ENCODE results near the gene EYS.

EYS gene

DNA sequence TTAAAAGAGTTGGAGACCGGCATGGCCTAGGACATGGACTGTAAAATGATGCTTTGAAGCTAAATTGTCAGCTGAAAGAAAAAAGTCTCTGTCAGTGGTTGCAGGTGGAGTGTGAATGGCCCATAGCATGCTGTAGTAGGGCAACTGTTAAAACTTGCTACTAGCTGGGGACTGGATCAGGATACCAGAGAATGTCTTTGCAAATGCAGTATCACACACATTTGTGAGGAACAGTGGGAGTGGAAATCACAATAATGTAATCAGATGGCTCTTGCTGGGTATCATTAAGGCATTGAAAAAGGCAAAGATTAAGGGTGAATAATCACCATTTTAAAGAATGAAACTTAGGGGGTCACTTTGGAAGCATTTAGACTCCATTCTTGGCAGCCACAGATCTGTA, 737.9 kb downstream of the EYS start:
- no peak for DNase-seq (ENCODE audit: low read depth)
- Histone ChIP-seq H3K4me1 (ENCODE audit: control insufficient read depth, insufficient read depth, low read length) (no peaks in the 10 kb centered on the region), H3K36me3 (ENCODE audit: control insufficient read depth, insufficient read depth, low read length, severe bottlenecking) (no peaks in the 10 kb centered on the region), H3K27me3 (replicated peaks; ENCODE audit: control insufficient read depth, insufficient read depth, low read length) (no peaks in the 10 kb centered on the region), H3K9me3 (ENCODE audit: control insufficient read depth, low read length) (no peaks in the 10 kb centered on the region), H3K9ac (ENCODE audit: low read length) (no peak overlapping the region), H3K4me3 (ENCODE audit: low read length) (no peak overlapping the region)

GRCh38 chr6:64955435-64955848, 751.6 kb downstream of the EYS start:
- Histone ChIP-seq H3K9ac (ENCODE audit: low read length) (no peak overlapping the region), H3K9me3 (ENCODE audit: control insufficient read depth, low read length) (no peaks in the 10 kb centered on the region), H3K27me3 (replicated peaks; ENCODE audit: control insufficient read depth, insufficient read depth, low read length) (no peaks in the 10 kb centered on the region), H3K4me1 (ENCODE audit: control insufficient read depth, insufficient read depth, low read length) (no peaks in the 10 kb centered on the region), H3K4me3 (ENCODE audit: low read length) (no peak overlapping the region), H3K36me3 (ENCODE audit: control insufficient read depth, insufficient read depth, low read length, severe bottlenecking) (no peaks in the 10 kb centered on the region)
- no peak for DNase-seq (ENCODE audit: low read depth)

- no peak for DNase-seq (ENCODE audit: low read depth)
- Histone ChIP-seq H3K36me3 (ENCODE audit: control insufficient read depth, insufficient read depth, low read length, severe bottlenecking) (no peaks in the 10 kb centered on the region), H3K4me3 (ENCODE audit: low read length) (no peak overlapping the region), H3K27me3 (replicated peaks; ENCODE audit: control insufficient read depth, insufficient read depth, low read length) (no peaks in the 10 kb centered on the region), H3K9me3 (ENCODE audit: control insufficient read depth, low read length) (no peaks in the 10 kb centered on the region), H3K4me1 (ENCODE audit: control insufficient read depth, insufficient read depth, low read length) (no peaks in the 10 kb centered on the region), H3K9ac (ENCODE audit: low read length) (no peak overlapping the region)
Measured at GRCh38 chr6:64949257-64949656, 757.8 kb downstream of the EYS start.

- no peak for DNase-seq (ENCODE audit: low read depth)
Measured at GRCh38 chr6:64948261-64948660, 758.8 kb downstream of the EYS start.

GRCh38 chr6:64945450-64945849, 761.6 kb downstream of the EYS start:
- H3K9me3 ChIP-seq (ENCODE audit: control insufficient read depth, low read length): no peaks in the 10 kb centered on the region
- no peaks in the 10 kb centered on the region for H3K4me1 ChIP-seq (ENCODE audit: control insufficient read depth, insufficient read depth, low read length)
- no peak overlapping the region for H3K4me3 ChIP-seq (ENCODE audit: low read length)
- DNase-seq (ENCODE audit: low read depth): no peak
- no peak overlapping the region for H3K9ac ChIP-seq (ENCODE audit: low read length)
- no peaks in the 10 kb centered on the region for H3K27me3 ChIP-seq (replicated peaks; ENCODE audit: control insufficient read depth, insufficient read depth, low read length)
- no peaks in the 10 kb centered on the region for H3K36me3 ChIP-seq (ENCODE audit: control insufficient read depth, insufficient read depth, low read length, severe bottlenecking)

More at GRCh38 chr6:64948261-64948660, 758.8 kb downstream of the EYS start:
- no peaks in the 10 kb centered on the region for H3K36me3 ChIP-seq (ENCODE audit: control insufficient read depth, insufficient read depth, low read length, severe bottlenecking)
- no peak overlapping the region for H3K4me3 ChIP-seq (ENCODE audit: low read length)
- no peak overlapping the region for H3K9ac ChIP-seq (ENCODE audit: low read length)
- no peaks in the 10 kb centered on the region for H3K4me1 ChIP-seq (ENCODE audit: control insufficient read depth, insufficient read depth, low read length)
- H3K9me3 ChIP-seq (ENCODE audit: control insufficient read depth, low read length): no peaks in the 10 kb centered on the region
- H3K27me3 ChIP-seq (replicated peaks; ENCODE audit: control insufficient read depth, insufficient read depth, low read length): no peaks in the 10 kb centered on the region

GRCh38 chr6:64932486-64932885, 774.5 kb downstream of the EYS start:
- Histone ChIP-seq H3K4me1 (ENCODE audit: control insufficient read depth, insufficient read depth, low read length) (no peaks in the 10 kb centered on the region), H3K27me3 (replicated peaks; ENCODE audit: control insufficient read depth, insufficient read depth, low read length) (no peaks in the 10 kb centered on the region), H3K36me3 (ENCODE audit: control insufficient read depth, insufficient read depth, low read length, severe bottlenecking) (no peaks in the 10 kb centered on the region), H3K9ac (ENCODE audit: low read length) (no peak overlapping the region), H3K4me3 (ENCODE audit: low read length) (no peak overlapping the region), H3K9me3 (ENCODE audit: control insufficient read depth, low read length) (no peaks in the 10 kb centered on the region)
- no peak for DNase-seq (ENCODE audit: low read depth)

DNA sequence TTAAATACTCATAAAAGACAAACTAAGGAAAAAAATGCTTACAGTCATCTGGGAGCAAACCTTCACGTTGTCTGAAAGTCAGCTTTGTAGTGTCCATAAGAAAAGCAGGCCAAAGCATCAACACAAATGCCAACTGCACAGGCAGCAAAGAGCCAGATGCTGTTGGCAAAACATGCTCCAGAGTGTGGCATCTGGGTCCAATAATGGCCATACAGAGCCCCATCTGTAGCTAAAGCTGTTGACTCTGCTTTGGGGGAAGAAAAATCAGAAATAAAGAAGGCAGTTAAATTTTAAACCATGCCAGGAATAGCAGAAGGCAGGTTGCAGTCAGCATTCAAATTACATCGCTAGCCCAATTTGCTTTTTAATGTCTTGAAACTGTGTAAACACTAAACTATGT, 776.3 kb downstream of the EYS start:
- no peak overlapping the region for H3K9ac ChIP-seq (ENCODE audit: low read length)
- H3K36me3 ChIP-seq (ENCODE audit: control insufficient read depth, insufficient read depth, low read length, severe bottlenecking): no peaks in the 10 kb centered on the region
- no peaks in the 10 kb centered on the region for H3K27me3 ChIP-seq (replicated peaks; ENCODE audit: control insufficient read depth, insufficient read depth, low read length)
- no peak for DNase-seq (ENCODE audit: low read depth)
- no peaks in the 10 kb centered on the region for H3K4me1 ChIP-seq (ENCODE audit: control insufficient read depth, insufficient read depth, low read length)
- no peaks in the 10 kb centered on the region for H3K9me3 ChIP-seq (ENCODE audit: control insufficient read depth, low read length)
- no peak overlapping the region for H3K4me3 ChIP-seq (ENCODE audit: low read length)

GRCh38 chr6:64926051-64926450, 781.0 kb downstream of the EYS start:
- no peaks in the 10 kb centered on the region for H3K4me1 ChIP-seq (ENCODE audit: control insufficient read depth, insufficient read depth, low read length)
- H3K9me3 ChIP-seq (ENCODE audit: control insufficient read depth, low read length): no peaks in the 10 kb centered on the region
- no peaks in the 10 kb centered on the region for H3K36me3 ChIP-seq (ENCODE audit: control insufficient read depth, insufficient read depth, low read length, severe bottlenecking)
- H3K27me3 ChIP-seq (replicated peaks; ENCODE audit: control insufficient read depth, insufficient read depth, low read length): no peaks in the 10 kb centered on the region
- DNase-seq (ENCODE audit: low read depth): no peak
- H3K9ac ChIP-seq (ENCODE audit: low read length): no peak overlapping the region
- no peak overlapping the region for H3K4me3 ChIP-seq (ENCODE audit: low read length)

DNA sequence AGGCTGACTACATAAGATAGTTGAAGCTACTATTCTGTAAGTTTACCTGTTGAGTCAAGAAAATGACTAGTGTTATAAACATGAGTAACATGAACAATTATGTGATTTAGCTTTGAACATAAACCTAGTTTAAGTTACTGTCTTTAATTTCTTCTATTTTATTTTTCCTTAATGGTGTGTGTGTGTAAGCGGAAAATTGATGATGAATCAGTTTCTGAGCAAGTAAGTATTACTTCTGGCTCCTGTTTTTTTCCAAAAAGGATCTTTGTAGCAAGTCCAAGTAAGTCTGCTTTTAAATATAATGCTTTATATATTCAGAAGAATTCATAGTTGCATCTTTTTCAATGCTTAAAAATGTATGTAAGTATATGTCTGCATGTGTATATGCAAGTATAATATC, 786.8 kb downstream of the EYS start:
- no peak overlapping the region for H3K4me3 ChIP-seq (ENCODE audit: low read length)
- no peak for DNase-seq (ENCODE audit: low read depth)
- no peaks in the 10 kb centered on the region for H3K9me3 ChIP-seq (ENCODE audit: control insufficient read depth, low read length)

GRCh38 chr6:64914124-64914523, 792.9 kb downstream of the EYS start:
- H3K9me3 ChIP-seq (ENCODE audit: control insufficient read depth, low read length): no peaks in the 10 kb centered on the region
- no peak for DNase-seq (ENCODE audit: low read depth)
- H3K36me3 ChIP-seq (ENCODE audit: control insufficient read depth, insufficient read depth, low read length, severe bottlenecking): no peaks in the 10 kb centered on the region
- no peak overlapping the region for H3K9ac ChIP-seq (ENCODE audit: low read length)
- H3K4me1 ChIP-seq (ENCODE audit: control insufficient read depth, insufficient read depth, low read length): no peaks in the 10 kb centered on the region
- no peak overlapping the region for H3K4me3 ChIP-seq (ENCODE audit: low read length)
- no peaks in the 10 kb centered on the region for H3K27me3 ChIP-seq (replicated peaks; ENCODE audit: control insufficient read depth, insufficient read depth, low read length)

More for the DNA sequence above, 786.8 kb downstream of the EYS start:
- no peaks in the 10 kb centered on the region for H3K36me3 ChIP-seq (ENCODE audit: control insufficient read depth, insufficient read depth, low read length, severe bottlenecking)
- H3K4me1 ChIP-seq (ENCODE audit: control insufficient read depth, insufficient read depth, low read length): no peaks in the 10 kb centered on the region
- no peaks in the 10 kb centered on the region for H3K27me3 ChIP-seq (replicated peaks; ENCODE audit: control insufficient read depth, insufficient read depth, low read length)
- H3K9ac ChIP-seq (ENCODE audit: low read length): no peak overlapping the region

DNA sequence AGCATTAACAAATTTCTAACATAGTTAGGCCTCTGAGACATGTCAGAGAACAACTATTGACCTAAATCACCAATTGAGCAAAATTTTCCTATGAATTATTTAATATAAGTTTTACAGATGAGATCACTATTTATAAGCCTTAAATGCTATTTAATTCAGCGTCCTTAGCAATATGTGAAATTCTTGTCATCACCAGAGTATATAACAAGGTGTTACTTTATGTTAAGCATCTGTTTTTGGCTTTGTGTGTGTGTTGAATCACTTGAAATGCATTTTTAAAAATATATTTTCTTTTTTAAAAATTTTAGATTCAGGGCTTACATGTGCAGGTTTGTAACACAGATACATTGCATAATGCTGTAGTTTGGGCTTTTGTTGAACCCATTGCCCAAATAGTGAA, 794.1 kb downstream of the EYS start:
- H3K4me1 ChIP-seq (ENCODE audit: control insufficient read depth, insufficient read depth, low read length): no peaks in the 10 kb centered on the region
- H3K4me3 ChIP-seq (ENCODE audit: low read length): no peak overlapping the region
- no peaks in the 10 kb centered on the region for H3K36me3 ChIP-seq (ENCODE audit: control insufficient read depth, insufficient read depth, low read length, severe bottlenecking)
- H3K9me3 ChIP-seq (ENCODE audit: control insufficient read depth, low read length): no peaks in the 10 kb centered on the region
- H3K27me3 ChIP-seq (replicated peaks; ENCODE audit: control insufficient read depth, insufficient read depth, low read length): no peaks in the 10 kb centered on the region
- no peak for DNase-seq (ENCODE audit: low read depth)
- no peak overlapping the region for H3K9ac ChIP-seq (ENCODE audit: low read length)

DNA sequence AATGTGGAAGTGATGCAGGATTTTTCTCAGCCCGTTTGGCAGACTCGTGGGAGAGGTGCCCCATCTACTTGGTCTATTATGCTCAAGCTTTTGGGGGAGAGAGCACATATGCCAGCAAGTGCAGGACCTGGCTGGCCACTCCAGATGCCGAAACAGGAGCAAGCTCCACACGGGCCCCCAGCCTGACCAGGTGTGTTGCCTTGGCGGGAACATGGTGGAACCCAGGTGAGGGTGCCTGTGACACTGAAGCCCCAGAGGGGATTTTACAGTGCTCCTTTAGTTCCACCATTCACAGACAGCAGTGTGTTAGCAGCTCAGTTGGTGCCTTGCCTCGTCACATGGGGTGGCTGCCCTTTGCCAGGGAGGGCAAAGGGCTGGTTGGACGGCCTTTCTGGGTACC, 798.9 kb downstream of the EYS start:
- no peaks in the 10 kb centered on the region for H3K36me3 ChIP-seq (ENCODE audit: control insufficient read depth, insufficient read depth, low read length, severe bottlenecking)
- no peaks in the 10 kb centered on the region for H3K4me1 ChIP-seq (ENCODE audit: control insufficient read depth, insufficient read depth, low read length)
- no peak overlapping the region for H3K4me3 ChIP-seq (ENCODE audit: low read length)
- no peaks in the 10 kb centered on the region for H3K9me3 ChIP-seq (ENCODE audit: control insufficient read depth, low read length)
- H3K27me3 ChIP-seq (replicated peaks; ENCODE audit: control insufficient read depth, insufficient read depth, low read length): no peaks in the 10 kb centered on the region
- no peak for DNase-seq (ENCODE audit: low read depth)
- H3K9ac ChIP-seq (ENCODE audit: low read length): no peak overlapping the region
